ENCODE data around the gene IPCEF1. TPM values are rescaled to one million over a fixed set of nuclear protein-coding genes. Genes with fewer than 3 reads are reported as not detected.
"Not testable (repeated sequence)": the region's sequence is repeated elsewhere in the genome, so short reads cannot be mapped to it uniquely, and the experiment has no call there.

The IPCEF1 gene
- total RNA-seq, 2 donors from 2014 or later = 0.51 to 0.93 TPM

- DNase-seq (ENCODE audit: low spot score) = no peak
- no peak for TF ChIP-seq CTCF (IDR thresholded peaks at IDR 0.05)
- Histone ChIP-seq H3K4me1 (no peaks in the 10 kb centered on the region), H3K36me3 (no peaks in the 10 kb centered on the region), H3K9me3 (no peaks in the 10 kb centered on the region), H3K27ac (no peak overlapping the region), H3K4me3 (no peak overlapping the region), H3K27me3 (no peaks in the 10 kb centered on the region)
Measured at GRCh38 chr6:154196333-154196885, 160.2 kb downstream of the IPCEF1 start.

- DNase-seq (ENCODE audit: low spot score) = no peak
- TF ChIP-seq CTCF (IDR thresholded peaks at IDR 0.05) = no peak
- Histone ChIP-seq H3K27ac (no peak overlapping the region), H3K4me1 (no peaks in the 10 kb centered on the region), H3K4me3 (no peak overlapping the region), H3K36me3 (no peaks in the 10 kb centered on the region), H3K27me3 (no peaks in the 10 kb centered on the region), H3K9me3 (peaks cover 0 to 9% of the 10 kb centered on the region in 2 donors)
Measured at GRCh38 chr6:154187714-154188113, 168.9 kb downstream of the IPCEF1 start.

- Histone ChIP-seq H3K27ac (no peak overlapping the region), H3K9me3 (peaks cover 0 to 9% of the 10 kb centered on the region in 2 donors), H3K36me3 (no peaks in the 10 kb centered on the region), H3K4me3 (no peak overlapping the region), H3K27me3 (no peaks in the 10 kb centered on the region), H3K4me1 (no peaks in the 10 kb centered on the region)
- DNase-seq (ENCODE audit: low spot score) = no peak
- no peak for TF ChIP-seq CTCF (IDR thresholded peaks at IDR 0.05)
Measured at GRCh38 chr6:154187203-154187602, 169.4 kb downstream of the IPCEF1 start.

GRCh38 chr6:154179434-154179833 lies 177.2 kb downstream of the IPCEF1 start:
- Histone ChIP-seq H3K27ac (no peak overlapping the region), H3K9me3 (peaks cover 0 to 9% of the 10 kb centered on the region in 2 donors), H3K4me1 (no peaks in the 10 kb centered on the region), H3K36me3 (no peaks in the 10 kb centered on the region), H3K27me3 (no peaks in the 10 kb centered on the region), H3K4me3 (no peak overlapping the region)
- TF ChIP-seq CTCF (IDR thresholded peaks at IDR 0.05) = no peak
- DNase-seq (ENCODE audit: low spot score) = no peak

- H3K27ac ChIP-seq; H3K36me3 ChIP-seq; H3K4me3 ChIP-seq; H3K4me1 ChIP-seq; H3K9me3 ChIP-seq; H3K27me3 ChIP-seq; DNase-seq (ENCODE audit: low spot score): not testable (repeated sequence)
Measured at GRCh38 chr6:154172393-154172792, 184.2 kb downstream of the IPCEF1 start.

- Histone ChIP-seq H3K4me3 (no peak overlapping the region), H3K4me1 (no peaks in the 10 kb centered on the region), H3K27me3 (no peaks in the 10 kb centered on the region), H3K9me3 (no peaks in the 10 kb centered on the region), H3K27ac (no peak overlapping the region), H3K36me3 (no peaks in the 10 kb centered on the region)
- TF ChIP-seq CTCF (IDR thresholded peaks at IDR 0.05) = no peak
- DNase-seq (ENCODE audit: low spot score) = no peak
Measured at GRCh38 chr6:154170106-154170505, 186.5 kb downstream of the IPCEF1 start.

Measured in right atrium auricular region (tissue), 2 donors.